HG02938 (cell line): ENCODE data around the gene MAFB.

ENCODE experiments used
- ATAC-seq: cut with Tn5 transposase; IDR thresholded peaks from one replicate; pipeline ENCODE4 v1.9.1; 2021; ENCODE audit warnings: mild to moderate bottlenecking, moderate library complexity; ENCODE audit not compliant: unreplicated experiment

Gene MAFB

GRCh38 chr20:40703975-40704530 lies 15.0 kb upstream of the MAFB start:
- no peak for ATAC-seq

- no peak for ATAC-seq
Measured at GRCh38 chr20:40702504-40702903, 13.5 kb upstream of the MAFB start.

- no peak for ATAC-seq
Measured at GRCh38 chr20:40698744-40699143, 9.7 kb upstream of the MAFB start.

- ATAC-seq = no peak
Measured at GRCh38 chr20:40698281-40698680, 9.2 kb upstream of the MAFB start.

- no peak for ATAC-seq
Measured at GRCh38 chr20:40697541-40697940, 8.5 kb upstream of the MAFB start.

GRCh38 chr20:40695214-40695613 lies 6.2 kb upstream of the MAFB start:
- no peak for ATAC-seq

- no peak for ATAC-seq
Measured at GRCh38 chr20:40694246-40694645, 5.2 kb upstream of the MAFB start.

GRCh38 chr20:40692240-40693011 lies 3.4 kb upstream of the MAFB start:
- ATAC-seq = no peak

GRCh38 chr20:40691566-40692239 lies 2.7 kb upstream of the MAFB start:
- no peak for ATAC-seq

- no peak for ATAC-seq
Measured at GRCh38 chr20:40690836-40691565, 2.0 kb upstream of the MAFB start.

- no peak for ATAC-seq
Measured at GRCh38 chr20:40689943-40690835, 1.2 kb upstream of the MAFB start.

- no peak for ATAC-seq
Measured at GRCh38 chr20:40688129-40689099, 622 bp downstream of the MAFB start.

- no peak for ATAC-seq
Measured at GRCh38 chr20:40687384-40688128, 1.5 kb downstream of the MAFB start.

- ATAC-seq = no peak
Measured at GRCh38 chr20:40686893-40687292, 2.1 kb downstream of the MAFB start.

GRCh38 chr20:40686434-40686882 lies 2.6 kb downstream of the MAFB start:
- ATAC-seq = no peak

GRCh38 chr20:40685349-40685748 lies 3.7 kb downstream of the MAFB start:
- ATAC-seq = no peak

GRCh38 chr20:40683894-40684268 lies 5.2 kb downstream of the MAFB start:
- no peak for ATAC-seq

- ATAC-seq = no peak
Measured at GRCh38 chr20:40683221-40683893, 5.7 kb downstream of the MAFB start.
